GM20000 (cell line): ENCODE measurements around the gene MRPL42.

Source experiments
- DNase-seq: peaks from one replicate; pipeline ENCODE4 v3.0.0; 2012; ENCODE audit warnings: low spot score
- TF ChIP-seq, protein P1 (sequence below): IDR thresholded peaks from 2 replicates; pipeline ENCODE4 v1.5.1; 2012; ENCODE audit warnings: mild to moderate bottlenecking, control low read depth; ENCODE audit errors: extremely low read depth, missing control alignments

The MRPL42 gene

DNA sequence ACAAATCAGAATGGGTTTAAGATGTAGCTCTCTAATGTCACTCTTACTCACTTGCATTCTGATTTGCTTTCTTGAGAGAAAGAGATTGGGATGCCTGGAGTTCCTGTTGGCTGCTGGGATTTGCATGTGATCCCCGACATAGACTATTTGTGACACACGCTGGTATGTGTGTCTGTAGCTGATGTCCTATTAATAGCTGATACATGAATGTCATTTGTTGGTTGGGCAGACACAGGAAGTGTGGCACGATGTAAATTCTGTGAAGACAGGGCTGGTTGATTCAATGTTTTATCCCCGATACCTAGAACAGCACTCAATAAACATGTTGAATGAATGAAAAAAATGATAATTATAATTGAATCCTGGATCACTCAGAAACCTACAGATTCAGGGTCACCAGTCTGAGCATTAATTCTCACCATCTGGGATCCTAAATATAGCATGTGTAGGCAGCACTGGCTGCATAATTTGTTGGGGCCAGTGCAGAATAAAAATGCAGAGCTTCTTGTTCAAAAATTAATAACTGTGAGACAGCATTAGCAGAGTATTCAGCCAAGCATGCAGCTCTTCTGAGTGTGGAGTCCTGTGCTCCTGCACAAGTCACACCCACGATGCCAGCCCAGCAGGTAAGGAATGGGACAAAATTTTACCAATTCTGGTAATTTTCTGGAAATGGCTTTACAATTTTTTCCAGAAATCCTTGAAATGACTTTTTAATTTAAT is 69.6 kb downstream of the MRPL42 start:
- TF ChIP-seq, protein P1, sequence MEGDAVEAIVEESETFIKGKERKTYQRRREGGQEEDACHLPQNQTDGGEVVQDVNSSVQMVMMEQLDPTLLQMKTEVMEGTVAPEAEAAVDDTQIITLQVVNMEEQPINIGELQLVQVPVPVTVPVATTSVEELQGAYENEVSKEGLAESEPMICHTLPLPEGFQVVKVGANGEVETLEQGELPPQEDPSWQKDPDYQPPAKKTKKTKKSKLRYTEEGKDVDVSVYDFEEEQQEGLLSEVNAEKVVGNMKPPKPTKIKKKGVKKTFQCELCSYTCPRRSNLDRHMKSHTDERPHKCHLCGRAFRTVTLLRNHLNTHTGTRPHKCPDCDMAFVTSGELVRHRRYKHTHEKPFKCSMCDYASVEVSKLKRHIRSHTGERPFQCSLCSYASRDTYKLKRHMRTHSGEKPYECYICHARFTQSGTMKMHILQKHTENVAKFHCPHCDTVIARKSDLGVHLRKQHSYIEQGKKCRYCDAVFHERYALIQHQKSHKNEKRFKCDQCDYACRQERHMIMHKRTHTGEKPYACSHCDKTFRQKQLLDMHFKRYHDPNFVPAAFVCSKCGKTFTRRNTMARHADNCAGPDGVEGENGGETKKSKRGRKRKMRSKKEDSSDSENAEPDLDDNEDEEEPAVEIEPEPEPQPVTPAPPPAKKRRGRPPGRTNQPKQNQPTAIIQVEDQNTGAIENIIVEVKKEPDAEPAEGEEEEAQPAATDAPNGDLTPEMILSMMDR: no peak
- peak; percentile 12 for DNase-seq

DNA sequence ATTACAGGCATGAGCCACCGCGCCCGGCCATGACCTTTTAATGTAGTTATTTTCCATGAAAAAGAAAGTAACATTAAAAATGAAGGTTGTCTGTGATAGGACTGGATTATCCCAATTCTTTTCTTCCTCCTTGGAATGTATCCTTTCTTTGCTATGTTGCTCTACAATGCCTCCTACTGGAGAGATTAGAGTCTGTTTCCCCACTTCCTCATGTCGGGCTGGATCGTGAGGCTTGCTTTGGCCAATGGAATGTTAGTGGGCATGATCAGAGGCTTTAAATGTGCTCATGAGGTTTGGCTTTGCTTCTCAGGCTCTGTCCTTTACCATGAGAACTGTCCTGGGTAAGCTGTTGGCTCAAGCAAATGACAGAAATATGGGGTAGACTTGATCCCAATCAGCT is 70.5 kb downstream of the MRPL42 start:
- no peak for DNase-seq
- TF ChIP-seq, protein P1: no peak

DNA sequence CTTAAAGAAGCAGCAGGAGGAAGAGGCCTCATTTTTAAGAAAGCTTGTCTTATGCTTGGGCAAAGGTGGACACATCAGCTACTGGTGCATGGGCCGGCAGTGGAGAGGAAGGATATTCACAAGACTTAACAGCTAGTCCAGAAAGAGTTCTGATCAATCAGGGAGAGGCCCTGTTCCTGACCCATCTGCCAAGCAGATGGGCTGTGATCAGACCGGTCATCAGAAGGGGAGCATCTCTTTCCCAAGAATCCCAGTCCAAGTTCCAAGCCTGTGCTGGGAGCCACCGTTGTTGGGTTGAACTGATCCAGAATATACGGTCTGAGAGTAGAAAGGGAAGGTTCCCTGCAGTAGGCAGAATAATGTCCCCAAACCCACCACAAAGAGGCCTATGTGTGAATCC is 72.5 kb downstream of the MRPL42 start:
- no peak for DNase-seq
- TF ChIP-seq, protein P1: no peak

DNA sequence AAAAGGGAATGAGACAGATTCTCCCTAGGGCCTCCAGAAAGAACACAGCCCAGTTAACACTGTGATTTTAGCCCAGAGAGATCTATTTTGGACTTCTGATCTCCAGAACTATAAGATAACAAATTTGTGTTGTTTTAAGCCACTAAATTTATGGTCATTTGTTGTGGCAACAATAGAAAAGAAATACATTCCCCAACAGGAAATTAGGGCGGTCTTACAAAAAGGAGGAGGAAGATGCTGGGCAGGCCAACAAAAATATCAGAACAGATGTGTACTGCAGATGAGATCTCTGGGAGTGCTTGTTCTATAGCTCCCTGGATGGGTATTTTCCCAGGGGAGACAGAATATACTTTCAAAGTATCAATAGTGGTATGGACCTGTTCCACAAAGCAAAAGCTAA is 73.2 kb downstream of the MRPL42 start:
- TF ChIP-seq, protein P1: no peak
- no peak for DNase-seq

DNA sequence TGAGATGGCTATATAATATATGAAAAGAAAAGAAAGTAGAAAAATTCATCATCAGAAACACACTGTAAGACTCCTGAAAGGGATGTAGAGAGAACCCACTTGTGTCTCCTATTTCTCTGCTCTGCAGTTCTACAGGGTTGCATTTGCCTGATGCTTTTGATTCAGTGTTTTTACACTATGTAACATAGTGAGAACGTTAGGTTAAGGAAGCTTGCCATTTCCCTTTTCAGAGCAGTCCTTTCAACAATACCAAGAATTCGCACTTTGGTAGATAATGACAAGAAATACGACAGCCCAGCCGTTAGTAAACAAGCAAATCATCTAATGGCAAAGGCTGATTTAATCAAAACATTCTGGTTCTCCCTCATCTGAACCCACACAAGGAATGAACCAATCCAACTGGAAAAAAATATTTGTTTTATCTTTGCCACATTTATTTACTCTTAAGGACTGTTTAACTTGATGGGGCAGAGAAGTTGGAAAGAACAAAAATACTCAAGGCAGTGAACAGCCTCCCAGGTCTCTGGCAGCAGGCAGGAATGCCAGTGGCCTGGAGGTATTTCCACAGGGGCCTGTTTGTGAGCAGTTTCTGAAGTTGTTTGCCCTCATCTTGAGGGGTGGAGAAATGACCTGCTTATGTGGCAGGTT is 74.4 kb downstream of the MRPL42 start:
- DNase-seq: no peak
- TF ChIP-seq, protein P1: no peak

DNA sequence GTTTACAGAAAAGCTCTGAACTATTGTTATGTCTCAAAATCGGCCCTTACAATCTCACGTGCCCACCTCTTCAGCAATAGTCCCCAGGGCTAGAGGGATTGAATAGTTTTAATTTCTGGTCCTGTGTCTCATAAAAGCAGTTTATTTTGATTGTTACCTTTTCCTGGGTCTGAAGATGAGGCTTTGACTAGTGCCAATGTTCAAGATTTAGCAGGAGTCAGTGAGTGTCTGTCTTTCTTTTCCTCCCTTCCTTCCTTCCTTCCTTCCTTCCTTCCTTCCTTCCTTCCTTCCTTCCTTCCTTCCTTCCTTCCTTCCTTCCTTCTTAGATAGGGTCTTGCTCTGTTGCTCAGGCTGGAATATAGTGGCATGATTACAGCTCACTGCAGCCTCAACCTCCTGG is 80.5 kb downstream of the MRPL42 start:
- no peak for DNase-seq
- TF ChIP-seq, protein P1: no peak

DNA sequence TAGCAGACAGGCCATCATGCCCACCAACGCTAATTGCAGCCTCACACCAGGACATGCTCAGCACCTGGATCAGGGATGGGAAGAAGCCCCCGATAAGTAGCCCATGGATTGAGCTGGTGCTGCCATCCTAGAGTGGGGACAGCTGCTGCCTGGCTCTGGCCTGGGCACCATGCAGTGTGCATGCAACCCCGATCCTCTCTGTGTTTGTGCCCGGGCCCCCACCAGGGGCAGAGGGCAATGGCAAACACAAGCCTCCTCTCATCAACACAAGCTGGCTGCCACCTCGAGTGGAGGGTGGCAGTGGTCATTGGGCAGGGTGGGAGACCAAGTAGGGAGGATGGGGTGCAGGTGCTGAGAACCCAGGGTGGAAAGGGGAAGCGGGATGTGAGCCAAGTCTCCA is 81.9 kb downstream of the MRPL42 start:
- TF ChIP-seq, protein P1: no peak
- no peak for DNase-seq
